ENCODE data around the gene ZNF207.
"Not testable (repeated sequence)": the region's sequence is repeated elsewhere in the genome, so short reads cannot be mapped to it uniquely, and the experiment has no call there.

Gene ZNF207

GRCh38 chr17:32311028-32311536, 38.9 kb upstream of the ZNF207 start:
- POLR2A ChIA-PET = no interaction called here
- TF ChIP-seq CTCF (IDR thresholded peaks at IDR 0.05; ENCODE audit: insufficient read depth, low read length, missing control alignments) = no peak
- CTCF ChIA-PET = interaction anchor here (0.8 to 1.4 kb wide), 5 partner anchors 9 to 59 kb away, joined by 3 to 9 read pairs (median 3); no protein-coding TSS in a partner anchor
- DNase-seq (ENCODE audit: low read depth, low spot score) = no peak
- H3K4me3 ChIP-seq (ENCODE audit: low read depth, low read length) = no peak overlapping the region

GRCh38 chr17:32314636-32315035, 35.3 kb upstream of the ZNF207 start:
- no peak for DNase-seq (ENCODE audit: low read depth, low spot score)
- POLR2A ChIA-PET = no interaction called here
- TF ChIP-seq CTCF (IDR thresholded peaks at IDR 0.05; ENCODE audit: insufficient read depth, low read length, missing control alignments) = no peak
- H3K4me3 ChIP-seq (ENCODE audit: low read depth, low read length) = no peak overlapping the region
- CTCF ChIA-PET = interaction anchor here (1.4 to 1.8 kb wide), 2 partner anchors 9 to 63 kb away, joined by 4 to 5 read pairs; no protein-coding TSS in a partner anchor

- ChIA-PET CTCF (interaction anchor here (1.1 to 1.8 kb wide), 3 partner anchors 9 to 69 kb away, joined by 3 to 5 read pairs (median 4); no protein-coding TSS in a partner anchor), POLR2A (no interaction called here)
- no peak overlapping the region for H3K4me3 ChIP-seq (ENCODE audit: low read depth, low read length)
- no peak for TF ChIP-seq CTCF (IDR thresholded peaks at IDR 0.05; ENCODE audit: insufficient read depth, low read length, missing control alignments)
- no peak for DNase-seq (ENCODE audit: low read depth, low spot score)
Measured at GRCh38 chr17:32315171-32315570, 34.8 kb upstream of the ZNF207 start.

- CTCF ChIA-PET = interaction anchor here (0.9 to 5.0 kb wide), 5 partner anchors 9 to 65 kb away, joined by 3 to 47 read pairs (median 4); no protein-coding TSS in a partner anchor
- H3K4me3 ChIP-seq (ENCODE audit: low read depth, low read length); DNase-seq (ENCODE audit: low read depth, low spot score); POLR2A ChIA-PET: not testable (repeated sequence)
Measured at GRCh38 chr17:32316653-32317052, 33.3 kb upstream of the ZNF207 start.

- TF ChIP-seq CTCF (IDR thresholded peaks at IDR 0.05; ENCODE audit: insufficient read depth, low read length, missing control alignments) = no peak
- H3K4me3 ChIP-seq (ENCODE audit: low read depth, low read length) = no peak overlapping the region
- no peak for DNase-seq (ENCODE audit: low read depth, low spot score)
- ChIA-PET CTCF (interaction anchor here (0.9 to 5.0 kb wide), 7 partner anchors 10 to 115 kb away, joined by 3 to 47 read pairs (median 10); no protein-coding TSS in a partner anchor), POLR2A (no interaction called here)
Measured at GRCh38 chr17:32317353-32317752, 32.6 kb upstream of the ZNF207 start.

GRCh38 chr17:32318071-32318470, 31.9 kb upstream of the ZNF207 start:
- CTCF ChIA-PET = interaction anchor here (0.6 to 5.0 kb wide), 10 partner anchors 10 to 119 kb away, joined by 3 to 47 read pairs (median 8); no protein-coding TSS in a partner anchor

More at GRCh38 chr17:32318071-32318470, 31.9 kb upstream of the ZNF207 start:
- TF ChIP-seq CTCF (IDR thresholded peaks at IDR 0.05; ENCODE audit: insufficient read depth, low read length, missing control alignments) = no peak
- POLR2A ChIA-PET = no interaction called here
- H3K4me3 ChIP-seq (ENCODE audit: low read depth, low read length) = no peak overlapping the region
- DNase-seq (ENCODE audit: low read depth, low spot score) = no peak

Measured in AG04449 (cell line).